ENCODE data around the gene URB1.
"Not testable (repeated sequence)": the region's sequence is repeated elsewhere in the genome, so short reads cannot be mapped to it uniquely, and the experiment has no call there.

Gene URB1

DNA sequence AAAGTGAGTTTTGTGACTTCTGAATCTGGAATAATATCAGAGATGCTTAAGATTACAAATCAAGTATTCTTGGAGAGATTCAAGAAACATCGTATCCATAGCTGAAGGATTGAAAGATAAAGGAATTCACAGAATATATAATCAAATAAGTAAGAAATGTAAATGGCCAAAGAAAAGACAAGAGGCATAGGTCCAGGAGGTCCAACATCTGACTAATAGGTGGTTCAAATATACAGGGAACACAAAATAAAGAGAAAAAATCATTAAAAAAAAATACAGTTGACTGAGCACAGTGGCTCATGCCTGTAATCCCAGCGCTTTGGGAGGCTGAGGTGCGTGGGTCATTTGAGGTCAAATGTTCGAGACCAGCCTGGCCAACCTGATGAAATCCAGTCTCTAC lies 107.3 kb downstream of the URB1 start:
- no peak for DNase-seq

DNA sequence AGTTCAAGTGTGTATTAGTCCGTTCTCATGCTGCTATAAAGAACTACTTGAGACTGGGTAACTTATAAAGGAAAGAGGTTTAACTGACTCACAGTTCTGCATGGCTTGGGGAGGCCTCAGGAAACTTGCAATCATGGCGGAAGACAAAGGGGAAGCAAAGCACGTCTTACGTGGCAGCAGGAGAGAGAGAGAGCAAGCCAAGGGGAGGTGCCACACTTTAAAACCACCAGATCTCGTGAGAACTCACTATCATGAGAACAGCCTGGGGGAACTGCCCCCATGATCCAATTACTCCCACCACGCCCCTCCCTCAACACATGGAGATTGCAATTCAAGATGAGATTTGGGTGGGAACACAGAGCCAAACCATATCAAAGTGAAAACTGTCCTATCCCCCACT lies 109.8 kb downstream of the URB1 start:
- DNase-seq: no peak

DNA sequence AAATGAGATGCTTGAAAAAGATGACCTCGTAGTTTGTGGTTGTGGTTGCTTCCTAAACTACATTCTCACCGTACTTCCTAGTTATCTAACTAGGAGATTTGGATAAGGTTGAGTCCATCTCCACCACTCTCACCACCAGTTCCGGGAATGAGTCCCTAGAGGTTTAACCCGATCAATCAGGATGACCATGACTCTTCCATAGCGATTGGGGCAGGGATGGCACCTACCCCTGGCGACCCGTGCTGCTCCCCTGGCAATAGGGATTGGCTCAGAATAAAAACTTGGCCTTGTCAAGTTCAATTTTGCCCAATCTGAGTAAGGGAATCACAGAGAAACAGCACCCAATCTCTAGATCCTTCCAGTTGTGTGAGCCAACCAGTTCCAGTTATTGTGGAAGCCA lies 111.3 kb downstream of the URB1 start:
- no peak for DNase-seq

DNA sequence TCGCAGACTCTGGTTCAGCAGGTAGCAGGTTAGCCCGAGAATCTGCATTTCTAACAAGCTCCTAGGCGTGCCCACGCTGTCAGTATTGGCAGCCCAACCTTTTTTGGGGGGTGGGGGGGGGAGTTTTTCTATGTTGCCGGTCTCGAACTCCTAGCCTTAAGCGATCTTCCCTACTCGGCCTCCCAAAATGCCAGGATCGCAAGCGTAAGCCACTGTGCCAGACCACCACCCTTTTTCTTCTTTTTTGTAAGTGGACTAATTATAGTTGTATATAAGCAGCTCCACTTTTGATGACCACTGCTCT lies 113.5 kb downstream of the URB1 start:
- DNase-seq: no peak

DNA sequence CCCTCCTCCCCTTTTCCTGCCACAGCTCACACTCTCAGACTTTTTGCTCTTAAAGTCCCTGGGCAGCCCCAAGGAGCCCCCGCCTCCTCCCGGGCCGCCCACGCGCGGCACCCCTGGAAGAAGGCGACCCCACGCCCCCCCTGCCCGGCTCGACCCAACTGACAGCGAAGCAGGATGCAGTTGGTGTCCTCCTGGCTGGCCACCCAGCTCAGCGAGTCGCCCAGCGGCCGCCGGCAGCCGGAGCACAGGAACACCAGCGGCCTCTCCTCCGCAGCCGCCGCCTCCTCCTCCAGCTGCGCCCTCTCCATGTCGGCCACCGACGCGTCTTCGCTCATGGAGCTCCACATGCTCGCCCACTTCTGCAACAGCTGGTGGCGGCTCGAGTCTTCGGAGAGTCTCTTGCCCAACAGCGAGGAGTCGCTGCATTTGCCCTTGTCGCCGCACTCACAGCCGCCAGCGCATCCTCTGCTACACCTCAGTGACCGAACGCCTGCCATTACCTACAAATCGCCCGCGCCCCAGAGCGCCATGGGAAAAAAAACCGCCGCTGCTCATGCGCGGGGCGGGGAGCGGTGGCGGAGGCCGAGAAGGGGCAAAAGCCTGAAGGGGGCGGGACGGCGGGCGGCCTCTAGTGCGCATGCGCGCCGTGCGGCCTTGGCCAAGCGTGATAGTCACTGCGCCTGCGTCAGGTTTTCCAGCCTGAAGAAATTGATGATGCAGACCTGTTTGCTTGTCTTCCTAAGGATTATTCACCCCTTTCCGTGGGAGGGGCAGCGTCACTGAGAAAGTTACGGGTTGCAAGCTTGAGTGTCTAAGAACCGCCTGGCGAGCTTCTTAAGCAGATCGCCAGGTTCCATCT lies 114.1 kb downstream of the URB1 start, which contains the start of gene MIS18A:
Gene MIS18A (minus strand): TSS at position 532 of the 859 bp plus-strand sequence. CDS start 35 bp downstream, at position 497.
- peak; percentile 95 for DNase-seq

DNA sequence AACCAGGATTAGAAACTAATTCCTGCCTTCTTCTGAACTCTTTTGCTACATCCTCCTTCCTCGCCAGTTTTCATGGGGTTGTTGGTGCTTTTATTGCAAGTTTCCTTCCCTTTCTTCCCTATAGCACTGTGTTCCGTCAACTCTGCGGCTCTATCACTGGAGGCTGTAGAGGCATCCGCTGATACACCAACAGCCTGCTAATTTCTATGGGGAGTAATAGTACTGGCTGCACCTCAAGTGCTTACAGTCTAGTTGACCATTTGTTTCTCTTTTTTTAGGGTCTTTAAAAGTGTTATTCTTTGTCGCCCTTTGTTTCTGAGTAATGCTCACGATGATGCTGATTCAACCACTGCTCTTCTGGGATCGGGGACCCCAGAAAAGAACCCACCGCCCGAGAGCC lies 114.7 kb downstream of the URB1 start:
- DNase-seq: peak; percentile 41

DNA sequence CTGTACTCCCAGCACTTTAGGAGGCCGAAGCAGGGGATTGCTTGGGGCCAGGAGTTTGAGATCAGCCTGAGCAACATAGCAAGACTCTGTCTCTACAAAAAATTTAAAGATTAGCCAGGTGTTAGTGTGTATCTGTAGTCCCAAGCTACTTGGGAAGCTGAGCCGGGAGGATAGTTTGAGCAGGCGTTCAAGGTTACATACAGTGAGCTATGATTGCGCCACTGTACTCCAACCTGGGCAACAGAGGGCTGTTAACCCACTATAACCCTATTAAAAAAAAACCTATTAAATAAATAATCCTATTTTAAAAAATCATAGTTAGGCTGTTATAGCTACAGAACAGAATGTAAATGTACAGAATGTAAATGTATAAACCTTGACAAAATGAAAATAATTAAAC lies 116.1 kb downstream of the URB1 start:
- no peak for DNase-seq

DNA sequence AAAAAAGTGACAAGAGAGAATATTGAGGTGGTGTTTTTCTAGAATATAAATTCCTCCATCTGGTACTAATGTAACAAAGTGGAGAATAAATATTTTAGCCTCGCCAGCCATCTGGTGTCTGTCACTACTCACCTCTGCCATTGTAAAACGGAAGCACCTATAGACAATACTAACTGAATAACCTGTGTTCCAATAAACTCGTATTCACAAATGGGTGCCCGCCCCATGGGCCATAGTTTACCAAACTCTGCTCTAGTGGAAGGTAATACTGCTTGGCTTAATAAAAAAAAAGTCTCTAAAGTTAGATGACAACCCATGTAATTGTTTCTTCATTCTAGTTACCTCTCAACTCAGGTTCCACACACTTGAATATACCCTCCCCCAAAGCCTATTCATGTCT lies 122.1 kb downstream of the URB1 start:
- DNase-seq: no peak

DNA sequence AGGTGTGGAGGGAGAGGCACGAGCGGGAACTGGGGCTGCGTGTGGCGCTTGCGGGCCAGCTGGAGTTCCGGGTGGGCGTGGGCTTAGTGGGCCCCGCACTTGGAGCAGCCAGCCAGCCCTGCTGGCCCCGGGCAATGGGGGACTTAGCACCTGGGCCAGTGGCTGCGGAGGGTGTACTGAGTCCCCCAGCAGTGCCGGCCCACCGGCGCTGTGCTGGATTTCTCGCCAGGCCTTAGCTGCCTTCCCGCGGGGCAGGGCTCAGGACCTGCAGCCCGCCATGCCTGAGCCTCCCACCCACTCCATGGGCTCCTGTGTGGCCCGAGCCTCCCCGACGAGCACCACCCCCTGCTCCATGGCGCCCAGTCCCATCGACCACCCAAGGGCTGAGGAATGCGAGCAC lies 127.5 kb downstream of the URB1 start:
- DNase-seq: not testable (repeated sequence)

DNA sequence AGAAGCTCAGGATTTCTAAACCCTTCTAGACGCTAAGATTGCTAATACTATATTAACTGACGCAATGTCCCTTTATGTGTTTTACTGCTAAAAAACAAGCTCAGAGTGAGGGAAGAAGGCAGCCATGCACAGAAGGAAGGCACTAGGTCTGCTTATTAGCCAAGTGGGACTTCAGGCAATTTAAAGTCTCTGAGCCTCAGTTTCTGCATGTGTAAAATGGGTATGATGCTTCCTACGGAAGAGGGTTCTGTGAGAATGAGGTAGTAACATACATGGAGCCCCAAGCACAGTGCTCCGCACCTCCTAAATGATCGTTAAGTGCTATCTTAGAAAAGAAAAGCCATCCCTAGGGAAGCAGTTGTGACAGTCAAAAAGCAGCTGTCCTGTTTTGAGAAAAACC lies 130.9 kb downstream of the URB1 start:
- no peak for DNase-seq
